ENCODE results near the gene ABCG8. TPM values are rescaled to one million over a fixed set of nuclear protein-coding genes. Genes with fewer than 3 reads are reported as not detected.
"Not testable (repeated sequence)": the region's sequence is repeated elsewhere in the genome, so short reads cannot be mapped to it uniquely, and the experiment has no call there.

ABCG8 gene
- total RNA-seq, 2 experiments from 2014 or later: not detected

DNA sequence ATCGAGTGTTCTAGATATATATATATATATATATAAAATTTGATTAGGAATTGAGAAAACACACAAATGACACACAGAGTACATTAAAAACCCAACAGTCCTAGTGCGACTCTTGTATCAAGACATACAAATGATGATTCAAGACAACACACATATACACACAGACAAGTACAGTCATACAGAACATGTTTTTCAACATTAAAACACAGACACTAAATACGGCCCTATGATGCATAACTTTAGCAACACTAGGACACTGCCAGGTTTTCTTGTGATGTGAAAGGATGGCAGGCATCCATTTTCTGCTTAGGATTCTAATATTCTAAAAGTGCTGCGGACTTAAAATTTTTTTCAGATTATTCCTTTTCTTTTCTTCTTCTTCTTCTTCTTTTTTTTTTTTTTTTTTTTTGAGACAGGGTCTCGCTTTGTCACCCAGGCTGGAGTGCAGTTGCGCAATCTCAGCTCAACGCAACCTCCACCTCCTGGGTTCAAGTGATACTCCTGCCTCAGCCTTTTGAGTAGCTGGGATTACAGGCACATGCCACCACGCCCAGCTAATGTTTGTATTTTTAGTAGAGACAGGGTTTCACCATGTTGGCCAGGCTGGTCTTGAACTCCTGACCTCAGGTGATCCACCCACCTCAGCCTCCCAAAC, 72.5 kb downstream of the ABCG8 start:
- H3K27me3 Mint-ChIP-seq (ENCODE audit: low read depth); H3K9me3 Mint-ChIP-seq; CTCF ChIA-PET; H3K27ac Mint-ChIP-seq; H3K4me3 Mint-ChIP-seq; DNase-seq; intact Hi-C loops (cut with micrococcal nuclease); H3K4me1 Mint-ChIP-seq (ENCODE audit: low read depth): not testable (repeated sequence)
- peaks cover 27% of the 10 kb centered on the region for H3K36me3 Mint-ChIP-seq (ENCODE audit: low read depth)

DNA sequence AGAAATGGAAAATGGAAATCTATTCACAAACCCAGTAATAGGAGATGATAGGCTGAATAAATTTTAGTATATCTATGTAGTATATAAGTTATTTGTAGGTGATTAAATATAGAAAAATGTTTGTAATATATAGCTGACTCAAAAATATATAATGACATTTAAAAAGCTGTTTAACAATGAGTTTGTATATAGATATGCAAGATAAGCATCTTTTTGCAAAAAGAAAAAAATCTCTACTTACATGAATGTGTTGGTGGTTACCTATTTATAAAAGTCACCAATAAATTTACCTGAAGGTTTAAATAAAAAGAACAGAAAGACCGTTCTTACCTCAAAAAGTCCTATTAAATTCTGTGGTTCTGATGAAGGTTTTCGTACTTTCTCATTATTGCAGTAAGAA, 85.7 kb downstream of the ABCG8 start:
- intact Hi-C loops (cut with micrococcal nuclease): no loop called here
- H3K4me1 Mint-ChIP-seq (ENCODE audit: low read depth): peaks cover 6% of the 10 kb centered on the region
- H3K27me3 Mint-ChIP-seq (ENCODE audit: low read depth): no peaks in the 10 kb centered on the region
- no peaks in the 10 kb centered on the region for H3K9me3 Mint-ChIP-seq
- no peak overlapping the region for H3K4me3 Mint-ChIP-seq
- peaks cover 39% of the 10 kb centered on the region for H3K36me3 Mint-ChIP-seq (ENCODE audit: low read depth)
- no peak for DNase-seq
- H3K27ac Mint-ChIP-seq: no peak overlapping the region
- CTCF ChIA-PET: interaction anchor here (0.7 kb wide), 1 partner anchor 17 kb away, joined by 3 read pairs; no protein-coding TSS in a partner anchor

DNA sequence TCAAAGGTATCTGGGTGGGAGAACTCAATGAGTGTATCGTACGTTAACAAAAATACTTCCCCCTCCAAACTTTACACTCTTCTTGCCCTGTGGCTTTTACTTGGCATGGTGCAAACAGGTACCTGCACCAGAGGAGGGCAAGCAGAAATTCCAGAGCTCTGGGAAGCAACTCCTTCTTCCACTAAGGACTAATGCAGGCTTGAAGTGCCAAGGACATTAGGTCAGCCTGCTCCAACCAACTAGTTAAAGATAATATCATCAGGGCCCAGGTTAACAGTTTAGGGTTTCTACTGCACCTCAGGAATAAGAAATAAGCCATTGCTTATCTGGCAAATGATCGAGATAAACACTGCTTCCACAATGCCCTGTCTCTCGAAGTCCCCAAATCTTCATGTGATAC, 86.7 kb downstream of the ABCG8 start:
- DNase-seq: no peak
- H3K4me3 Mint-ChIP-seq: no peak overlapping the region
- no peak overlapping the region for H3K27ac Mint-ChIP-seq
- no peaks in the 10 kb centered on the region for H3K9me3 Mint-ChIP-seq
- intact Hi-C loops (cut with micrococcal nuclease): no loop called here
- no peaks in the 10 kb centered on the region for H3K27me3 Mint-ChIP-seq (ENCODE audit: low read depth)
- CTCF ChIA-PET: no interaction called here
- peaks cover 6% of the 10 kb centered on the region for H3K4me1 Mint-ChIP-seq (ENCODE audit: low read depth)
- H3K36me3 Mint-ChIP-seq (ENCODE audit: low read depth): peaks cover 44% of the 10 kb centered on the region

DNA sequence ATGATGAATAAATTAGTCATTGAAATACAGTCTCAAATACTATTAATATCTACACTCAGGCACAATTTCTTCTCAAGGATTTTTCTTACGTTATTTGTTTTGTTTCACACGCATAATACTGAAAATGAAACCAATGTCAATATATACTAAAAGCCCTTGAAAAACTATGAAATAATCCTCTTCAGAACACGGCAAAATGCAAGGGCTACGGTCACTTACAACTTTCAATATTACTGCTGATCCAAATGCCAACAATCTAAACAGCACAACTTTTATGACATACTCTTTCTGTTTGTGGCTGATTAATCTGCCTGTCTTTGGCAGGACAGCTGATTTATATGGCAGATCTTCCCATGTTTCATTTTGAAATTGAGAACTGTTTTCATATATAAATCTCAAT, 88.7 kb downstream of the ABCG8 start:
- Mint-ChIP-seq H3K9me3 (no peaks in the 10 kb centered on the region), H3K27ac (no peak overlapping the region), H3K4me3 (no peak overlapping the region), H3K27me3 (ENCODE audit: low read depth) (no peaks in the 10 kb centered on the region), H3K4me1 (ENCODE audit: low read depth) (peaks cover 6% of the 10 kb centered on the region), H3K36me3 (ENCODE audit: low read depth) (peaks cover 40% of the 10 kb centered on the region)
- intact Hi-C loops (cut with micrococcal nuclease): no loop called here
- CTCF ChIA-PET: no interaction called here
- DNase-seq: no peak

DNA sequence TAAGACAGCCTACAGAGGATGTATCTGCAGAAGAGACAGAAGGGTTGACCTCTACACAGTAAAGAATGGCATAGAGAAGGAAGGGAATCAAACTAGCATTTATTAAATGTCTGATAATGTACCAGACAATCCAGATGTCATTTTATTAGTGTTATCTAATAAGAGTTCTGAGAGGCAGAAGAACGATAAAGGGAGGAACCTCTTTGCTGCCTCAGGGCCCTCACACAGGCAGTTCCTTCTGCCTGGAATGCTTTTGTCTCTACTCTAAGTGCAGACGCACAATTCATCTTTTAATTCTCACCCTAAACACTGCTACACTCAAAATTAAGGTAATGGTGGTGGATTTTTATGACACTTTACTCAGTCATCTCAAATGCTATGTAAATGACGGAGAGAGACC, 92.5 kb downstream of the ABCG8 start:
- Mint-ChIP-seq H3K27ac (no peak overlapping the region), H3K4me3 (no peak overlapping the region), H3K4me1 (ENCODE audit: low read depth) (peaks cover 18% of the 10 kb centered on the region), H3K9me3 (no peaks in the 10 kb centered on the region), H3K36me3 (ENCODE audit: low read depth) (peaks cover 37% of the 10 kb centered on the region), H3K27me3 (ENCODE audit: low read depth) (no peaks in the 10 kb centered on the region)
- intact Hi-C loops (cut with micrococcal nuclease): loop anchor here (10.0 kb wide), 1 partner anchor 244 kb away; no protein-coding TSS in a partner anchor
- no peak for DNase-seq
- CTCF ChIA-PET: no interaction called here

Other genes starting within 250 kb of the ABCG8 start
- 10 to 100 TPM; 28.6 to 31.5 TPM for gene THADA, start 242.9 kb upstream of the ABCG8 start, total RNA-seq
- gene PLEKHH2, start 201.7 kb upstream of the ABCG8 start, total RNA-seq: under 1 TPM; 0.64 to 0.72 TPM
- not detected for gene C1GALT1C1L, start 162.5 kb upstream of the ABCG8 start, total RNA-seq
- gene DYNC2LI1, start 64.9 kb upstream of the ABCG8 start, total RNA-seq: 1 to 10 TPM; 8.0 to 8.9 TPM
- not detected for gene ABCG5, start 132 bp upstream of the ABCG8 start, total RNA-seq
- 100 to 1,000 TPM; 170 to 175 TPM for gene LRPPRC, start 157.0 kb downstream of the ABCG8 start, total RNA-seq